ENCODE data around the gene SETBP1.

DNA sequence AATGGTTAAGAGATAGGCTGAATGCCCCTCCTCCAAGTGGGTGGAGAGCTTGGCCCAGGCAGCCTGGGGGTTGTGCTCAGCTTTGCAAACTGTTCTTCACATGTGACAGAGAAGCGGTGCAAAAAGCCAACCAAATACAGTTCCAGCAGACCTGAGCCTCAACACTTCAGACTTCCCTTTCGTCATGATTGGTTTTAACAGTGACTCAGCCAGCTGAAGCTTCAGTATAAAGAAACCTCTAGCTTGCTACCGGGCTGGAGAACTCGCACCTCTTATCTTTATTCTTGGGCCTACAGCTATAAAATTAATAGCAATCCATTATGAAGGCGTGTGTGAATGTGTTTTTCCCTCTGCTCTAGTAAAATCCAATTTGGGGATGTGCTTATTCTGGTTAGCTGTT lies 20.0 kb downstream of the SETBP1 start:
- TF ChIP-seq ZNF791 (tag by site-specific recombination; IDR thresholded peaks at IDR 0.05) (no peak), ZNF133 (tag by site-specific recombination; IDR thresholded peaks at IDR 0.05) (no peak), ZNF239 (tag by site-specific recombination; IDR thresholded peaks at IDR 0.05) (no peak), KLF1 (tag by site-specific recombination; IDR thresholded peaks at IDR 0.05) (no peak), IKZF3 (tag by site-specific recombination; IDR thresholded peaks at IDR 0.05) (no peak), ZNF747 (tag by site-specific recombination; IDR thresholded peaks at IDR 0.05) (no peak), ZNF24 (tag by site-specific recombination; IDR thresholded peaks at IDR 0.05) (no peak), ZNF658 (tag by site-specific recombination; IDR thresholded peaks at IDR 0.05) (no peak), GLIS2 (tag by site-specific recombination; IDR thresholded peaks at IDR 0.05) (no peak), ZNF121 (tag by site-specific recombination; IDR thresholded peaks at IDR 0.05) (no peak)
- TF ChIP-seq, protein P1, sequence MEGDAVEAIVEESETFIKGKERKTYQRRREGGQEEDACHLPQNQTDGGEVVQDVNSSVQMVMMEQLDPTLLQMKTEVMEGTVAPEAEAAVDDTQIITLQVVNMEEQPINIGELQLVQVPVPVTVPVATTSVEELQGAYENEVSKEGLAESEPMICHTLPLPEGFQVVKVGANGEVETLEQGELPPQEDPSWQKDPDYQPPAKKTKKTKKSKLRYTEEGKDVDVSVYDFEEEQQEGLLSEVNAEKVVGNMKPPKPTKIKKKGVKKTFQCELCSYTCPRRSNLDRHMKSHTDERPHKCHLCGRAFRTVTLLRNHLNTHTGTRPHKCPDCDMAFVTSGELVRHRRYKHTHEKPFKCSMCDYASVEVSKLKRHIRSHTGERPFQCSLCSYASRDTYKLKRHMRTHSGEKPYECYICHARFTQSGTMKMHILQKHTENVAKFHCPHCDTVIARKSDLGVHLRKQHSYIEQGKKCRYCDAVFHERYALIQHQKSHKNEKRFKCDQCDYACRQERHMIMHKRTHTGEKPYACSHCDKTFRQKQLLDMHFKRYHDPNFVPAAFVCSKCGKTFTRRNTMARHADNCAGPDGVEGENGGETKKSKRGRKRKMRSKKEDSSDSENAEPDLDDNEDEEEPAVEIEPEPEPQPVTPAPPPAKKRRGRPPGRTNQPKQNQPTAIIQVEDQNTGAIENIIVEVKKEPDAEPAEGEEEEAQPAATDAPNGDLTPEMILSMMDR (tag by site-specific recombination; IDR thresholded peaks at IDR 0.05), result no peak
- TF ChIP-seq, protein P2, sequence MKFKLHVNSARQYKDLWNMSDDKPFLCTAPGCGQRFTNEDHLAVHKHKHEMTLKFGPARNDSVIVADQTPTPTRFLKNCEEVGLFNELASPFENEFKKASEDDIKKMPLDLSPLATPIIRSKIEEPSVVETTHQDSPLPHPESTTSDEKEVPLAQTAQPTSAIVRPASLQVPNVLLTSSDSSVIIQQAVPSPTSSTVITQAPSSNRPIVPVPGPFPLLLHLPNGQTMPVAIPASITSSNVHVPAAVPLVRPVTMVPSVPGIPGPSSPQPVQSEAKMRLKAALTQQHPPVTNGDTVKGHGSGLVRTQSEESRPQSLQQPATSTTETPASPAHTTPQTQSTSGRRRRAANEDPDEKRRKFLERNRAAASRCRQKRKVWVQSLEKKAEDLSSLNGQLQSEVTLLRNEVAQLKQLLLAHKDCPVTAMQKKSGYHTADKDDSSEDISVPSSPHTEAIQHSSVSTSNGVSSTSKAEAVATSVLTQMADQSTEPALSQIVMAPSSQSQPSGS (tag by site-specific recombination; IDR thresholded peaks at IDR 0.05; ENCODE audit: low read depth), result no peak
- TF ChIP-seq, protein P3, sequence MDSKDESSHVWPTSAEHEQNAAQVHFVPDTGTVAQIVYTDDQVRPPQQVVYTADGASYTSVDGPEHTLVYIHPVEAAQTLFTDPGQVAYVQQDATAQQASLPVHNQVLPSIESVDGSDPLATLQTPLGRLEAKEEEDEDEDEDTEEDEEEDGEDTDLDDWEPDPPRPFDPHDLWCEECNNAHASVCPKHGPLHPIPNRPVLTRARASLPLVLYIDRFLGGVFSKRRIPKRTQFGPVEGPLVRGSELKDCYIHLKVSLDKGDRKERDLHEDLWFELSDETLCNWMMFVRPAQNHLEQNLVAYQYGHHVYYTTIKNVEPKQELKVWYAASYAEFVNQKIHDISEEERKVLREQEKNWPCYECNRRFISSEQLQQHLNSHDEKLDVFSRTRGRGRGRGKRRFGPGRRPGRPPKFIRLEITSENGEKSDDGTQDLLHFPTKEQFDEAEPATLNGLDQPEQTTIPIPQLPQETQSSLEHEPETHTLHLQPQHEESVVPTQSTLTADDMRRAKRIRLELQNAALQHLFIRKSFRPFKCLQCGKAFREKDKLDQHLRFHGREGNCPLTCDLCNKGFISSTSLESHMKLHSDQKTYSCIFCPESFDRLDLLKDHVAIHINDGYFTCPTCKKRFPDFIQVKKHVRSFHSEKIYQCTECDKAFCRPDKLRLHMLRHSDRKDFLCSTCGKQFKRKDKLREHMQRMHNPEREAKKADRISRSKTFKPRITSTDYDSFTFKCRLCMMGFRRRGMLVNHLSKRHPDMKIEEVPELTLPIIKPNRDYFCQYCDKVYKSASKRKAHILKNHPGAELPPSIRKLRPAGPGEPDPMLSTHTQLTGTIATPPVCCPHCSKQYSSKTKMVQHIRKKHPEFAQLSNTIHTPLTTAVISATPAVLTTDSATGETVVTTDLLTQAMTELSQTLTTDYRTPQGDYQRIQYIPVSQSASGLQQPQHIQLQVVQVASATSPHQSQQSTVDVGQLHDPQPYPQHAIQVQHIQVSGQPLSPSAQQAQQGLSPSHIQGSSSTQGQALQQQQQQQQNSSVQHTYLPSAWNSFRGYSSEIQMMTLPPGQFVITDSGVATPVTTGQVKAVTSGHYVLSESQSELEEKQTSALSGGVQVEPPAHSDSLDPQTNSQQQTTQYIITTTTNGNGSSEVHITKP (tag by site-specific recombination; IDR thresholded peaks at IDR 0.05), result no peak
- TF ChIP-seq, protein P4, sequence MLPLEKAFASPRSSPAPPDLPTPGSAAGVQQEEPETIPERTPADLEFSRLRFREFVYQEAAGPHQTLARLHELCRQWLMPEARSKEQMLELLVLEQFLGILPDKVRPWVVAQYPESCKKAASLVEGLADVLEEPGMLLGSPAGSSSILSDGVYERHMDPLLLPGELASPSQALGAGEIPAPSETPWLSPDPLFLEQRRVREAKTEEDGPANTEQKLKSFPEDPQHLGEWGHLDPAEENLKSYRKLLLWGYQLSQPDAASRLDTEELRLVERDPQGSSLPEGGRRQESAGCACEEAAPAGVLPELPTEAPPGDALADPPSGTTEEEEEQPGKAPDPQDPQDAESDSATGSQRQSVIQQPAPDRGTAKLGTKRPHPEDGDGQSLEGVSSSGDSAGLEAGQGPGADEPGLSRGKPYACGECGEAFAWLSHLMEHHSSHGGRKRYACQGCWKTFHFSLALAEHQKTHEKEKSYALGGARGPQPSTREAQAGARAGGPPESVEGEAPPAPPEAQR (tag by site-specific recombination; IDR thresholded peaks at IDR 0.05), result no peak
